Body of pancreas (tissue), 4 donors: ENCODE data around the gene UGT8. TPM values are rescaled to one million over a fixed set of nuclear protein-coding genes. Genes with fewer than 3 reads are reported as not detected.
"Not testable (repeated sequence)": the region's sequence is repeated elsewhere in the genome, so short reads cannot be mapped to it uniquely, and the experiment has no call there.

Source experiments
- ATAC-seq: fragments of 150-250 bp; one replicate; pipeline ENCODE4 v1.9.1; 2016
- DNase-seq, 4 donors: peaks; one replicate each; pipeline ENCODE4 v3.0.0-alpha.2; 2019
- H3K27ac ChIP-seq, 4 donors: fragments of 200-600 bp; sonication (generic); 1 replicate in 3 of 4; 2 replicates in 1 of 4; pipeline versions ENCODE4 v1.5.1 to v1.6.1; 2016 to 2019; ENCODE audit warnings: mild to moderate bottlenecking in 1 of 4, mixed read lengths in 1 of 4, moderate library complexity in 1 of 4
- H3K27me3 ChIP-seq, 2 donors: fragments of 200-600 bp; sonication (generic); one replicate each; pipeline ENCODE4 v1.6.0; 2016; ENCODE audit warnings: mild to moderate bottlenecking in 1 of 2
- H3K36me3 ChIP-seq, 2 donors: fragments of 200-600 bp; sonication (generic); replicated peaks in 1 of 2; 2 replicates each; pipeline ENCODE4 v1.5.1; 2016; ENCODE audit warnings: low read depth in 2 of 2; ENCODE audit not compliant: insufficient read depth in 1 of 2
- H3K4me1 ChIP-seq: fragments of 200-600 bp; sonication (generic); one replicate; pipeline ENCODE4 v1.6.0; 2016
- H3K4me3 ChIP-seq, 2 donors: fragments of 200-600 bp; sonication (generic); 1 replicate in 1 of 2; 2 replicates in 1 of 2; pipeline ENCODE4 v1.5.1; 2016 to 2019
- H3K9me3 ChIP-seq, 3 donors: fragments of 200-600 bp; sonication (generic); 1 replicate in 2 of 3; 2 replicates in 1 of 3; pipeline ENCODE4 v1.5.1; 2016
- CTCF ChIP-seq, 7 experiments: fragments of 450-650 bp in 4 of 7; fragments of 200-600 bp in 3 of 7; sonication (generic) in 3 of 7; IDR thresholded peaks; one replicate each; pipeline ENCODE4 v1.5.1; 2016 to 2019; ENCODE audit warnings: antibody characterized with exemption in 7 of 7
- POLR2A ChIP-seq, 3 donors: fragments of 450-650 bp; IDR thresholded peaks; one replicate each; pipeline ENCODE4 v1.6.1; 2016; ENCODE audit warnings: antibody characterized with exemption in 3 of 3, mild to moderate bottlenecking in 2 of 3
- WGBS, 2 donors: methylation state at CpG; one replicate each; pipeline ENCODE4 v1.1.5; 2017; 5-methylcytosine and 5-hydroxymethylcytosine counted together
- intact Hi-C: fragments of 100-400 bp; cut with DNase I; formaldehyde crosslinking; loops from one replicate; pipeline ENCODE4 v1.15.1; 2023
- total RNA-seq, 2 donors: library from RNA; depleted of rRNA; stranded (reverse); fragments of >200 nt; gene quantifications; one replicate each; pipeline ENCODE4 v1.1.0, GENCODE V29; 2016

Gene UGT8
- total RNA-seq, 2 donors from 2014 or later = 8.3 to 8.9 TPM

GRCh38 chr4:114588305-114588704 is 10.3 kb upstream of the UGT8 start:
- H3K4me1 ChIP-seq = no peaks in the 10 kb centered on the region
- TF ChIP-seq CTCF (IDR thresholded peaks at IDR 0.05) (no peak), POLR2A (IDR thresholded peaks at IDR 0.05) (no peak)

GRCh38 chr4:114590360-114590759 is 8.2 kb upstream of the UGT8 start:
- WGBS, 2 donors = 89% methylated on average over 1 of the region's 1 CpG
- H3K4me1 ChIP-seq, H3K27ac ChIP-seq, ATAC-seq, DNase-seq, H3K9me3 ChIP-seq, H3K36me3 ChIP-seq, intact Hi-C loops, H3K4me3 ChIP-seq, H3K27me3 ChIP-seq: not testable (repeated sequence)

More at GRCh38 chr4:114588305-114588704, 10.3 kb upstream of the UGT8 start:
- ATAC-seq (no peak), DNase-seq (no peak)
- Histone ChIP-seq H3K36me3 (no peaks in the 10 kb centered on the region), H3K27me3 (no peaks in the 10 kb centered on the region), H3K27ac (no peak overlapping the region), H3K4me3 (no peak overlapping the region), H3K9me3 (no peaks in the 10 kb centered on the region)
- intact Hi-C loops = no loop called here
- 73 to 79% methylated on average over 6 of the region's 6 CpGs for WGBS, 2 donors

GRCh38 chr4:114593526-114593925 is 5.1 kb upstream of the UGT8 start:
- intact Hi-C loops = no loop called here
- Histone ChIP-seq H3K36me3 (no peaks in the 10 kb centered on the region), H3K4me3 (no peak overlapping the region), H3K27me3 (no peaks in the 10 kb centered on the region), H3K27ac (no peak overlapping the region), H3K4me1 (peaks cover 5% of the 10 kb centered on the region), H3K9me3 (no peaks in the 10 kb centered on the region)
- ATAC-seq (no peak), DNase-seq (no peak)
- TF ChIP-seq CTCF (IDR thresholded peaks at IDR 0.05) (no peak), POLR2A (IDR thresholded peaks at IDR 0.05) (no peak)
- WGBS, 2 donors = 63 to 69% methylated on average over 8 of the region's 8 CpGs

GRCh38 chr4:114595207-114595606 is 3.4 kb upstream of the UGT8 start:
- DNase-seq = no peak
- H3K9me3 ChIP-seq = no peaks in the 10 kb centered on the region
- H3K36me3 ChIP-seq = no peaks in the 10 kb centered on the region
- peaks cover 8% of the 10 kb centered on the region for H3K4me1 ChIP-seq
- H3K27ac ChIP-seq = no peak overlapping the region
- H3K27me3 ChIP-seq = no peaks in the 10 kb centered on the region
- ATAC-seq = no peak
- H3K4me3 ChIP-seq = no peak overlapping the region
- intact Hi-C loops = no loop called here
- 81 to 93% methylated on average over 11 of the region's 11 CpGs for WGBS, 2 donors
- TF ChIP-seq CTCF (IDR thresholded peaks at IDR 0.05) = no peak
- TF ChIP-seq POLR2A (IDR thresholded peaks at IDR 0.05) = no peak

- no peaks in the 10 kb centered on the region for H3K9me3 ChIP-seq
- no peaks in the 10 kb centered on the region for H3K36me3 ChIP-seq
- WGBS, 2 donors = 83 to 86% methylated on average over 2 of the region's 2 CpGs
- TF ChIP-seq CTCF (IDR thresholded peaks at IDR 0.05) (no peak), POLR2A (IDR thresholded peaks at IDR 0.05) (no peak)
- peaks cover 15% of the 10 kb centered on the region for H3K4me1 ChIP-seq
- H3K4me3 ChIP-seq = no peak overlapping the region
- no peak overlapping the region for H3K27ac ChIP-seq
- intact Hi-C loops = no loop called here
- no peaks in the 10 kb centered on the region for H3K27me3 ChIP-seq
- no peak for ATAC-seq
- no peak for DNase-seq
These were observed 2.7 kb upstream of the UGT8 start for GRCh38 chr4:114595921-114596320.
